GM21723 (cell line): ENCODE measurements around the gene FBXO11.

Source experiments
- ATAC-seq: cut with Tn5 transposase; IDR thresholded peaks from one replicate; pipeline ENCODE4 v1.9.1; 2021; ENCODE audit warnings: mild to moderate bottlenecking, moderate library complexity; ENCODE audit not compliant: unreplicated experiment

FBXO11 gene

GRCh38 chr2:47741637-47742036 lies 164.7 kb downstream of the FBXO11 start:
- no peak for ATAC-seq

- ATAC-seq: no peak
Measured at GRCh38 chr2:47741101-47741500, 165.2 kb downstream of the FBXO11 start.
